H1 (cell line): Measurements from ENCODE around the gene CKS1B. TPM values are rescaled to one million over a fixed set of nuclear protein-coding genes. Genes with fewer than 3 reads are reported as not detected.

Experiments used
- BACH1 ChIP-seq: IDR thresholded peaks from 2 replicates; pipeline ENCODE4 v1.6.1; 2012; ENCODE audit warnings: low read length, improper control_type of control experiment
- CEBPB ChIP-seq: IDR thresholded peaks from 2 replicates; pipeline ENCODE4 v1.6.1; 2012; ENCODE audit warnings: low read depth, low read length
- CTBP2 ChIP-seq: IDR thresholded peaks from 2 replicates; pipeline ENCODE4 v1.7.0; 2011; ENCODE audit warnings: borderline replicate concordance, mild to moderate bottlenecking, moderate library complexity, mixed read lengths, low read length; ENCODE audit not compliant: insufficient read depth, insufficient read length
- HDAC2 ChIP-seq, 2 experiments: fragments of 300-600 bp in 1 of 2; sonication (generic) in 1 of 2; IDR thresholded peaks; 2 replicates each; pipeline ENCODE4 v1.6.1; 2011 to 2012; ENCODE audit warnings: low read depth in 2 of 2, low read length in 2 of 2, mild to moderate bottlenecking in 2 of 2, moderate library complexity in 2 of 2, borderline replicate concordance in 1 of 2, inconsistent platforms in 1 of 2
- HDAC6 ChIP-seq: IDR thresholded peaks from one replicate; pipeline ENCODE4 v1.7.1; 2012; ENCODE audit warnings: low read depth, mild to moderate bottlenecking, inconsistent platforms, low read length, moderate library complexity
- JUND ChIP-seq: IDR thresholded peaks from 2 replicates; pipeline ENCODE4 v1.6.1; 2011; ENCODE audit warnings: mild to moderate bottlenecking, improper control_type of control experiment, low read length
- KDM1A ChIP-seq: fragments of 200-600, 300-600 bp; sonication (generic); IDR thresholded peaks from 2 replicates; pipeline ENCODE4 v1.7.1; 2016; ENCODE audit warnings: mild to moderate bottlenecking, low read length, borderline replicate concordance
- NRF1 ChIP-seq: IDR thresholded peaks from 2 replicates; pipeline ENCODE4 v1.6.1; 2011; ENCODE audit warnings: mild to moderate bottlenecking, low read depth, low read length, improper control_type of control experiment
- POLR2AphosphoS5 ChIP-seq: IDR thresholded peaks from 2 replicates; pipeline ENCODE4 v1.6.1; 2011; ENCODE audit warnings: low read depth, low read length
- SIN3A ChIP-seq, 2 experiments: IDR thresholded peaks in 1 of 2; conservative IDR thresholded peaks in 1 of 2; 2 replicates each; pipeline ENCODE4 v1.6.1; 2011 to 2012; ENCODE audit warnings: low read length in 2 of 2, improper control_type of control experiment in 1 of 2, low read depth in 1 of 2, mild to moderate bottlenecking in 1 of 2
- SIRT6 ChIP-seq: IDR thresholded peaks from one replicate; pipeline ENCODE4 v1.7.1; 2012; ENCODE audit warnings: low read length, inconsistent platforms
- SIX5 ChIP-seq: IDR thresholded peaks from 2 replicates; pipeline ENCODE4 v1.6.1; 2011; ENCODE audit warnings: mild to moderate bottlenecking, low read depth, low read length
- SP2 ChIP-seq: IDR thresholded peaks from 2 replicates; pipeline ENCODE4 v1.6.1; 2012; ENCODE audit warnings: mild to moderate bottlenecking, low read length, inconsistent platforms
- SP4 ChIP-seq: IDR thresholded peaks from 2 replicates; pipeline ENCODE4 v1.6.1; 2012; ENCODE audit warnings: low read length, inconsistent platforms
- TAF1 ChIP-seq: IDR thresholded peaks from 2 replicates; pipeline ENCODE4 v1.6.1; 2011; ENCODE audit warnings: mild to moderate bottlenecking, low read depth, low read length
- TAF7 ChIP-seq: optimal IDR thresholded peaks from 2 replicates; pipeline ENCODE3; 2011; ENCODE audit warnings: low read depth, mild to moderate bottlenecking, inconsistent platforms, low read length, moderate library complexity, borderline replicate concordance
- TBP ChIP-seq: IDR thresholded peaks from 2 replicates; pipeline ENCODE4 v1.6.1; 2011; ENCODE audit warnings: low read depth, low read length, improper control_type of control experiment
- ZNF274 ChIP-seq: IDR thresholded peaks from 2 replicates; pipeline ENCODE4 v1.7.0; 2012; ENCODE audit warnings: low read length, borderline replicate concordance; ENCODE audit errors: extremely low read depth
- polyA plus RNA-seq, 7 experiments: library from polyadenylated mRNA; depleted of rRNA in 3 of 7; stranded (reverse) in 5 of 7; unstranded in 2 of 7; fragments of >200 nt in 5 of 7; fragments of 200-250 nt in 2 of 7; gene quantifications; 1 replicate in 5 of 7; 2 replicates in 1 of 7; 4 replicates in 1 of 7; pipeline versions ENCODE4 v1.2.1 to v1.2.3, GENCODE V29; 2011 to 2013; ENCODE audit warnings: missing spikeins in 2 of 7, mixed read lengths in 2 of 7
- total RNA-seq: library from RNA; stranded (reverse); fragmentation: NEBNext Ultra II Directional; extraction: Animal tissue kit (Norgen Biotek cat#: 25700); gene quantifications from 2 replicates; pipeline ENCODE4 v1.2.1, GENCODE V29; 2021

CKS1B gene
- total and polyA plus RNA-seq, 2 of the 8 experiments (the other 6 are each of a cell fraction or from before 2014, with no cell fraction given): 294 to 1,025 TPM

- TF ChIP-seq HDAC2 (IDR thresholded peaks at IDR 0.05; ENCODE audit: borderline replicate concordance in 1 of 2, low read depth in 2 of 2, low read length in 2 of 2) (peak in 1 of 2 experiments; percentile 62; a peak in 1 of 4 replicates), TBP (peak; percentile 57; the same call in 1 of the 2 replicates), SP2 (no peak), NRF1 (peak; percentile 91), CEBPB (no peak), POLR2AphosphoS5 (peak; percentile 84; the same call in 1 of the 2 replicates), SIX5 (no peak), HDAC6 (no peak), SP4 (peak; percentile 77; the same call in 1 of the 2 replicates), TAF1 (peak; percentile 74; the same call in 1 of the 2 replicates), SIN3A (conservative IDR thresholded peaks at IDR 0.05 in 1 of 2, IDR thresholded peaks at IDR 0.05 in 1 of 2; ENCODE audit: low read depth in 1 of 2, low read length in 2 of 2) (peak; percentile 17 to 43; a peak in 1 of 4 replicates), JUND (0 out of 2 replicates have a peak, but pooled peaks have one; percentile 56), BACH1 (no peak), TAF7 (peak; percentile 8), ZNF274 (no peak), KDM1A (no peak), CTBP2 (no peak), SIRT6 (no peak)
These were observed 427 bp downstream of the CKS1B start (continued) for GRCh38 chr1:154974808-154975408.
